Epithelial cell of prostate (primary cell): ENCODE measurements around the gene GADD45A.

Experiments
- DNase-seq: peaks from one replicate; pipeline ENCODE4 v3.0.0-alpha.2; 2011; ENCODE audit warnings: low read depth, low spot score
- H3K27ac ChIP-seq: fragments of 450-650 bp; 2 replicates; pipeline ENCODE4 v1.5.1; 2017; ENCODE audit warnings: mild to moderate bottlenecking

GADD45A gene

GRCh38 chr1:67666636-67667035, 18.4 kb upstream of the GADD45A start:
- H3K27ac ChIP-seq: no peak overlapping the region
- DNase-seq: no peak

GRCh38 chr1:67668660-67669059, 16.3 kb upstream of the GADD45A start:
- no peak for DNase-seq
- no peak overlapping the region for H3K27ac ChIP-seq

- no peak overlapping the region for H3K27ac ChIP-seq
- DNase-seq: no peak
Observed at GRCh38 chr1:67672260-67672803, 12.7 kb upstream of the GADD45A start.

GRCh38 chr1:67673468-67674201, 11.4 kb upstream of the GADD45A start:
- H3K27ac ChIP-seq: no peak overlapping the region
- DNase-seq: no peak

- H3K27ac ChIP-seq: no peak overlapping the region
- no peak for DNase-seq
Observed at GRCh38 chr1:67674260-67675011, 10.6 kb upstream of the GADD45A start.

- H3K27ac ChIP-seq: no peak overlapping the region
- DNase-seq: no peak
Observed at GRCh38 chr1:67675800-67676199, 9.2 kb upstream of the GADD45A start.

GRCh38 chr1:67676287-67676686, 8.7 kb upstream of the GADD45A start:
- no peak for DNase-seq
- H3K27ac ChIP-seq: no peak overlapping the region

GRCh38 chr1:67676946-67677345, 8.1 kb upstream of the GADD45A start:
- no peak overlapping the region for H3K27ac ChIP-seq
- no peak for DNase-seq

- no peak overlapping the region for H3K27ac ChIP-seq
- no peak for DNase-seq
Observed at GRCh38 chr1:67677408-67677807, 7.6 kb upstream of the GADD45A start.

GRCh38 chr1:67677930-67678329, 7.1 kb upstream of the GADD45A start:
- H3K27ac ChIP-seq: no peak overlapping the region
- no peak for DNase-seq

GRCh38 chr1:67679691-67680090, 5.3 kb upstream of the GADD45A start:
- peak overlapping the region; percentile 100 for H3K27ac ChIP-seq
- peak; percentile 79 for DNase-seq

GRCh38 chr1:67680486-67680885, 4.5 kb upstream of the GADD45A start:
- peak overlapping the region; percentile 100 for H3K27ac ChIP-seq
- DNase-seq: no peak

GRCh38 chr1:67682659-67683197, 2.3 kb upstream of the GADD45A start:
- DNase-seq: peak; percentile 86

GRCh38 chr1:67683316-67683715, 1.7 kb upstream of the GADD45A start:
- no peak for DNase-seq
- peak overlapping the region; percentile 100 for H3K27ac ChIP-seq

More at GRCh38 chr1:67682659-67683197, 2.3 kb upstream of the GADD45A start:
- peak overlapping the region; percentile 100 for H3K27ac ChIP-seq

- DNase-seq: peak; percentile 73
- peak overlapping the region; percentile 100 for H3K27ac ChIP-seq
Observed at GRCh38 chr1:67683766-67684525, 1.1 kb upstream of the GADD45A start.

GRCh38 chr1:67684526-67685066, 405 bp upstream of the GADD45A start:
- H3K27ac ChIP-seq: peak overlapping the region; percentile 100
- DNase-seq: no peak

GRCh38 chr1:67685558-67686266, 711 bp downstream of the GADD45A start:
- H3K27ac ChIP-seq: peak overlapping the region; percentile 100
- no peak for DNase-seq

- peak; percentile 78 for DNase-seq
- H3K27ac ChIP-seq: peak overlapping the region; percentile 100
Observed at GRCh38 chr1:67686267-67687197, 1.5 kb downstream of the GADD45A start.
